Psoas muscle (tissue), 8 donors: ENCODE measurements around the gene TARBP1. TPM values are rescaled to one million over a fixed set of nuclear protein-coding genes. Genes with fewer than 3 reads are reported as not detected.

Experiments
- ATAC-seq, 4 donors: fragments of 200-7000 bp; cut with Tn5 transposase; one replicate each; pipeline ENCODE4 v1.9.1; 2020; ENCODE audit warnings: moderate library complexity in 3 of 4, mild to moderate bottlenecking in 2 of 4
- DNase-seq, 2 donors: peaks; one replicate each; pipeline ENCODE4 v3.0.0-alpha.2; 2020
- H3K27ac ChIP-seq: fragments of 200-600 bp; one replicate; pipeline ENCODE4 v1.8.0; 2022
- H3K27me3 ChIP-seq, 3 donors: fragments of 200-600 bp in 1 of 3; one replicate each; pipeline versions ENCODE4 v1.6.1 to v1.8.0; 2013 to 2022; ENCODE audit warnings: low read length in 2 of 3, mild to moderate bottlenecking in 2 of 3, moderate library complexity in 1 of 3; ENCODE audit not compliant: insufficient read depth in 3 of 3
- H3K36me3 ChIP-seq, 2 donors: fragments of 200-600 bp in 1 of 2; one replicate each; pipeline versions ENCODE4 v1.6.1 to v1.8.0; 2013 to 2022; ENCODE audit warnings: low read depth in 1 of 2, mild to moderate bottlenecking in 1 of 2, moderate library complexity in 1 of 2; ENCODE audit not compliant: insufficient read depth in 1 of 2
- H3K4me1 ChIP-seq: fragments of 200-600 bp; one replicate; pipeline ENCODE4 v1.8.0; 2022
- H3K4me3 ChIP-seq: fragments of 200-600 bp; one replicate; pipeline ENCODE4 v1.8.0; 2022; ENCODE audit warnings: mild to moderate bottlenecking
- H3K9me3 ChIP-seq: fragments of 200-600 bp; one replicate; pipeline ENCODE4 v1.8.0; 2022
- WGBS, 3 donors: extraction: QIAGEN DNeasy Blood & Tissue Kit; methylation state at CpG; one replicate each; pipeline versions ENCODE4 v1.1.6 to v1.1.7; 2013; 5-methylcytosine and 5-hydroxymethylcytosine counted together
- intact Hi-C, 2 donors: fragments of 100-400 bp; cut with DNase I; formaldehyde crosslinking; loops; one replicate each; pipeline versions ENCODE4 v1.11.0 to v1.14.2; 2022
- long read RNA-seq, 2 donors: library from polyadenylated mRNA; unstranded; transcript quantifications; one replicate each; pipeline ENCODE4 v2.0.0, GENCODE V29; 2021
- polyA plus RNA-seq, 3 donors: library from polyadenylated mRNA; stranded (reverse); fragments of 200-250 nt; gene quantifications; one replicate each; pipeline ENCODE4 v1.2.3, GENCODE V29; 2013
- total RNA-seq, 4 donors: library from RNA; stranded (reverse); fragmentation: NEBNext Ultra II Directional in 2 of 4; extraction: Animal tissue kit (Norgen Biotek cat#: 25700) in 2 of 4; gene quantifications; one replicate each; pipeline versions ENCODE4 v1.2.1 to v1.2.4, GENCODE V29; 2021 to 2023
- TF ChIP-seq, protein P1 (sequence below): fragments of 200-600 bp; IDR thresholded peaks from one replicate; pipeline ENCODE4 v1.8.0; 2022; ENCODE audit warnings: antibody characterized with exemption
- donor health status: healthy with polysubstance abuse.
- donor health status: DM: no; HTN: no; CAD: no; lungs with moderate emphysema.
- donor health status: Bipolar disorder and iron deficiency.
- donor health status: healthy.
- donor health status: DM: yes; HTN: yes; CAD: no.
- donor health status: DM: no; HTN: no; CAD: no.
- donor health status: DM: no; HTN: no; CAD: no.
- donor health status: DM: yes; HTN: yes; CAD: no.

TARBP1 gene, protein sequence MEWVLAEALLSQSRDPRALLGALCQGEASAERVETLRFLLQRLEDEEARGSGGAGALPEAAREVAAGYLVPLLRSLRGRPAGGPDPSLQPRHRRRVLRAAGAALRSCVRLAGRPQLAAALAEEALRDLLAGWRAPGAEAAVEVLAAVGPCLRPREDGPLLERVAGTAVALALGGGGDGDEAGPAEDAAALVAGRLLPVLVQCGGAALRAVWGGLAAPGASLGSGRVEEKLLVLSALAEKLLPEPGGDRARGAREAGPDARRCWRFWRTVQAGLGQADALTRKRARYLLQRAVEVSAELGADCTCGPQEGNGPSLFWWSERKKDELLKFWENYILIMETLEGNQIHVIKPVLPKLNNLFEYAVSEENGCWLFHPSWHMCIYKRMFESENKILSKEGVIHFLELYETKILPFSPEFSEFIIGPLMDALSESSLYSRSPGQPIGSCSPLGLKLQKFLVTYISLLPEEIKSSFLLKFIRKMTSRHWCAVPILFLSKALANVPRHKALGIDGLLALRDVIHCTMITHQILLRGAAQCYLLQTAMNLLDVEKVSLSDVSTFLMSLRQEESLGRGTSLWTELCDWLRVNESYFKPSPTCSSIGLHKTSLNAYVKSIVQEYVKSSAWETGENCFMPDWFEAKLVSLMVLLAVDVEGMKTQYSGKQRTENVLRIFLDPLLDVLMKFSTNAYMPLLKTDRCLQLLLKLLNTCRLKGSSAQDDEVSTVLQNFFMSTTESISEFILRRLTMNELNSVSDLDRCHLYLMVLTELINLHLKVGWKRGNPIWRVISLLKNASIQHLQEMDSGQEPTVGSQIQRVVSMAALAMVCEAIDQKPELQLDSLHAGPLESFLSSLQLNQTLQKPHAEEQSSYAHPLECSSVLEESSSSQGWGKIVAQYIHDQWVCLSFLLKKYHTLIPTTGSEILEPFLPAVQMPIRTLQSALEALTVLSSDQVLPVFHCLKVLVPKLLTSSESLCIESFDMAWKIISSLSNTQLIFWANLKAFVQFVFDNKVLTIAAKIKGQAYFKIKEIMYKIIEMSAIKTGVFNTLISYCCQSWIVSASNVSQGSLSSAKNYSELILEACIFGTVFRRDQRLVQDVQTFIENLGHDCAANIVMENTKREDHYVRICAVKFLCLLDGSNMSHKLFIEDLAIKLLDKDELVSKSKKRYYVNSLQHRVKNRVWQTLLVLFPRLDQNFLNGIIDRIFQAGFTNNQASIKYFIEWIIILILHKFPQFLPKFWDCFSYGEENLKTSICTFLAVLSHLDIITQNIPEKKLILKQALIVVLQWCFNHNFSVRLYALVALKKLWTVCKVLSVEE (N-terminal part only)
- total RNA-seq (10 to 100 TPM in 1 of 4 donors, 1 to 10 TPM in 3; 5.8 to 10.5 (median 9.0) TPM), polyA plus RNA-seq (10 to 100 TPM in 1 of 3 donors, 1 to 10 TPM in 2; 5.8 to 10.4 (median 6.6) TPM)
- long read RNA-seq, donor 1, full-length matches to known transcripts, result 5 of 20 reads
- long read RNA-seq, donor 1, partial matches to known transcripts, result 2 of 20 reads
- long read RNA-seq, donor 1, other reads (novel, unspliced or antisense), result 13 of 20 reads
- long read RNA-seq, donor 2, full-length matches to known transcripts, result 2 of 13 reads
- long read RNA-seq, donor 2, partial matches to known transcripts, result 2 of 13 reads
- long read RNA-seq, donor 2, other reads (novel, unspliced or antisense), result 9 of 13 reads

DNA sequence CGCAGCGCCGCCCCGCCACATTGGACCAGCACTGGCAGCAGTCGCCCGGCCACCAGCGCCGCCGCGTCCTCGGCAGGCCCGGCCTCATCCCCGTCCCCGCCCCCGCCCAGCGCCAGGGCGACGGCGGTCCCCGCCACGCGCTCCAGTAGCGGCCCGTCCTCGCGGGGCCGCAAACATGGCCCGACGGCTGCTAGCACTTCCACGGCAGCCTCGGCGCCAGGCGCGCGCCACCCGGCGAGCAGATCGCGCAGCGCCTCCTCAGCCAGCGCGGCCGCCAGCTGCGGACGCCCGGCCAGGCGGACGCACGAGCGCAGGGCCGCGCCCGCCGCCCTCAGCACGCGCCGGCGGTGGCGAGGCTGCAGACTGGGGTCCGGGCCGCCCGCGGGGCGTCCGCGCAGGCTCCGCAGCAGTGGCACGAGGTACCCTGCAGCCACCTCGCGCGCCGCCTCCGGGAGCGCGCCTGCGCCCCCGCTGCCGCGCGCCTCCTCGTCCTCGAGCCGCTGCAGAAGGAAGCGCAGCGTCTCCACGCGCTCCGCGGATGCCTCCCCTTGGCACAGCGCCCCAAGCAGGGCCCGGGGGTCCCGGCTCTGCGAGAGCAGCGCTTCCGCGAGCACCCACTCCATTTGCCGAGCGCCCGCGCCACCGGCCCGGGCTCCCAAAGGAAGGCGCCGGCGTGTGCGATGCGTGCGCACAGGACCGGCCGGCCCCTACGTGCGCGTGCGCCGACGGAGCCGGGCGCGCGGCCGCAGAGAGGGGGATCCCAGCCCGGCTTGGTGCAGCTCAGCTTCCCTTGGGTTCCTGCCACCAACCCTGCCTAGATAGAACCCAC lies at the start of gene TARBP1:
TSS of gene TARBP1 (minus strand) at position 699 of the 829 bp plus-strand sequence. CDS start at position 623, 76 bp downstream.
- DNase-seq (peak; percentile 75 to 86), ATAC-seq (peak; percentile 84 to 88 (median 88))
- Histone ChIP-seq H3K36me3 (no peaks in the 10 kb centered on the region), H3K4me3 (peak within 1 kb of the TSS; percentile 94), H3K9me3 (no peaks in the 10 kb centered on the region), H3K27ac (peak within 1 kb of the TSS; percentile 92), H3K27me3 (no peaks in the 10 kb centered on the region), H3K4me1 (peaks cover 4% of the 10 kb centered on the region)
- intact Hi-C loops, result no loop called here
- TF ChIP-seq, protein P1, sequence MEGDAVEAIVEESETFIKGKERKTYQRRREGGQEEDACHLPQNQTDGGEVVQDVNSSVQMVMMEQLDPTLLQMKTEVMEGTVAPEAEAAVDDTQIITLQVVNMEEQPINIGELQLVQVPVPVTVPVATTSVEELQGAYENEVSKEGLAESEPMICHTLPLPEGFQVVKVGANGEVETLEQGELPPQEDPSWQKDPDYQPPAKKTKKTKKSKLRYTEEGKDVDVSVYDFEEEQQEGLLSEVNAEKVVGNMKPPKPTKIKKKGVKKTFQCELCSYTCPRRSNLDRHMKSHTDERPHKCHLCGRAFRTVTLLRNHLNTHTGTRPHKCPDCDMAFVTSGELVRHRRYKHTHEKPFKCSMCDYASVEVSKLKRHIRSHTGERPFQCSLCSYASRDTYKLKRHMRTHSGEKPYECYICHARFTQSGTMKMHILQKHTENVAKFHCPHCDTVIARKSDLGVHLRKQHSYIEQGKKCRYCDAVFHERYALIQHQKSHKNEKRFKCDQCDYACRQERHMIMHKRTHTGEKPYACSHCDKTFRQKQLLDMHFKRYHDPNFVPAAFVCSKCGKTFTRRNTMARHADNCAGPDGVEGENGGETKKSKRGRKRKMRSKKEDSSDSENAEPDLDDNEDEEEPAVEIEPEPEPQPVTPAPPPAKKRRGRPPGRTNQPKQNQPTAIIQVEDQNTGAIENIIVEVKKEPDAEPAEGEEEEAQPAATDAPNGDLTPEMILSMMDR, result no peak
- WGBS, 3 donors, result 0 to 1% (median 0%) methylated on average over 72 to 122 of the region's 122 CpGs

DNA sequence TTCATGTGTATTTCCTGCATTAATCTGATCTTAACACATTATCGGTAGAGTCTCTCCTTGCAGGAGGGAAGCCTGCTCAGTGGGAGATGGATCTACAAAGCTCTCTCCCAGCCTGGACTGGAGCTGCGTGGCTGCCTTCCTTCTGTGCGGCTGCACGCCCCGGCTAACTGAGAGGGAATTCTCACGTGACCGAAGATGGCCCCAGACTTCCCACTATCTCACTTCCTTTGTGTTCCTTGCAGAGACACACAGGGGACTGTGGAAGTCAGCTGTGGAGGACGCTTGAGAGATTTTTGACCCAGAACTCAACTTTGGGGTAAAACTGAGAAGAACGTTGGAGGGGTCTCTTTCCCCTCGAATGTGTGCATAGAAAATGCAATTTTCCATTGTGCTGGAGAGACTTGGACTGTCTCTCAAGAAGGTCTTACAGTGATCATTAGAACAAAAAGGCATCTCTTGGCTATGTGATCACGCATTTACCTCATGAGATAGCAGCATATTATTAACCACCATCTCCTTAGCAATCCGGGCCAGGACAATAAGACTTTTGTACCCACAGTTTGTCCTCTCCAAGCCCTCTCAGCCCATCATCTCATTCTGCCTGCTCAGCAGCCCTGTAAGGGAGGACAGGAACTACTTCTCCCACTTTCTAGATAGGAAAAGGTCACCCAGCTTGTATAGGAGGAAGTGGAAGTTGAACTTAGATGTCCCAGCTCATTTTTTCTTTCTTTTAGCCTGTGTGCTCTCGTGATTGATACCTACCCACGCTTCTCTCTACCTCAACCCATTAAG lies 49.3 kb upstream of the TARBP1 start:
- DNase-seq, result peak in 1 of 2 donors; percentile 49
- intact Hi-C loops, result no loop called here
- WGBS, 3 donors, result 45 to 58% (median 55%) methylated on average over 14 of the region's 14 CpGs
- H3K4me3 ChIP-seq, result no peak overlapping the region
- no peaks in the 10 kb centered on the region for H3K9me3 ChIP-seq
- peak overlapping the region; percentile 98 for H3K27ac ChIP-seq
- H3K27me3 ChIP-seq, result no peaks in the 10 kb centered on the region
- ATAC-seq, result no peak
- H3K36me3 ChIP-seq, result no peaks in the 10 kb centered on the region
- peaks cover 57% of the 10 kb centered on the region for H3K4me1 ChIP-seq
- TF ChIP-seq, protein P1, result no peak

DNA sequence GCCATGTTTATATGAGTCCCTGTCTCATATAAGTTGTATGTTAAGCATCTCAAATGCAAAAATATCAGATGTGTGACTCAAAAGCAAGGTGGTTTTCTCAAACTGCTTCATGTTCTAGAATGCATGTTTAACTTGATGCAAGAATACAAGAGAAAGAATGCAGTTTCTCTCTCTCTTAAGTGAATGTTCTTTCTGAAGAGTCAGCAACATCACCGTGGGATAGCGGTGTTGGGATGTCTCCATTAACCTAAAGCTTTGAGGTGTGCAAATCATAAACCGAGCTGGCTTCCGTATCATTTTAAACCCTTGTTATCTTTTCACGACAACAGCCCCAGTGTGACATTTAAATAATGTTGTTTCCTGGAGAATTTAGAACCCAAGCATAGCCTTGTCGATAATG lies 48.4 kb upstream of the TARBP1 start:
- Histone ChIP-seq H3K27ac (no peak overlapping the region), H3K4me3 (no peak overlapping the region)

More for the DNA sequence above, 48.4 kb upstream of the TARBP1 start:
- ATAC-seq (no peak), DNase-seq (no peak)
- intact Hi-C loops, result no loop called here
- TF ChIP-seq, protein P1, result no peak
- Histone ChIP-seq H3K4me1 (peaks cover 57% of the 10 kb centered on the region), H3K9me3 (no peaks in the 10 kb centered on the region), H3K27me3 (no peaks in the 10 kb centered on the region), H3K36me3 (no peaks in the 10 kb centered on the region)
- 81 to 89% (median 87%) methylated on average over 6 of the region's 6 CpGs for WGBS, 3 donors
